ENCODE results near the gene CLDN11. TPM values are rescaled to one million over a fixed set of nuclear protein-coding genes. Genes with fewer than 3 reads are reported as not detected.

The CLDN11 gene
- total RNA-seq, 5 donors from 2014 or later (not counting 1 experiment from before 2014, with no cell fraction given) = 0.51 to 0.76 (median 0.70) TPM; not detected in 2

DNA sequence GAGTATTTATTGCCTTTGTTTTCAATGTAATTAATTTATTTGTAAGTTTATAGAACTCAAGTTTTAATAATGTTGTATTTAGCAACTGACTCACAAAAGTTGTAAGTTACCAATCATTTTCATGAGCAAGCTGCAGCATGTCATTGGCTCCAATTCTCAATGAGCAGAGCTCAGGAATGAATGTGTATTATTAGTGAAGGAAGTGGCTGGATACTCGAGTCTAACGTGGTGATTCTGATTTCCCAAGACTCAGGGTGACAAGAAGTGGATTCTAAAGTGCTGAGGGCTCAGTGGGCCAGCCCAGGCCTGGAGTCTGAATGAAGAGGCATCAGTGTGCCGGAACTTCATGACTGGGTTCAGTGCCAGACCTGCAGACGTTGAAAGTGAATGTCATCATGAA is 39.6 kb downstream of the CLDN11 start:
- Mint-ChIP-seq H3K27ac (no peak overlapping the region), H3K4me1 (no peaks in the 10 kb centered on the region), H3K9me3 (no peaks in the 10 kb centered on the region), H3K27me3 (peaks cover 18 to 19% of the 10 kb centered on the region in 2 donors), H3K4me3 (no peak overlapping the region), H3K36me3 (no peaks in the 10 kb centered on the region)
- ChIA-PET POLR2A (no interaction called here), CTCF (interaction anchor here in 1 of 2 donors (0.6 kb wide), 1 partner anchor 111 kb away, joined by 7 read pairs; no protein-coding TSS in a partner anchor)
- Histone ChIP-seq H3K4me1 (ENCODE audit: control insufficient read depth in 1 of 2, extremely low read depth in 1 of 2, insufficient read depth in 2 of 2, low read length in 2 of 2) (no peaks in the 10 kb centered on the region), H3K9me3 (no peaks in the 10 kb centered on the region), H3K36me3 (ENCODE audit: control insufficient read depth in 2 of 2, extremely low read depth in 1 of 2, insufficient read depth in 1 of 2, low read length in 1 of 2) (no peaks in the 10 kb centered on the region), H3K4me3 (ENCODE audit: control insufficient read depth in 1 of 2, extremely low read depth in 1 of 2, low read length in 1 of 2) (no peak overlapping the region), H3K27me3 (replicated peaks in 1 of 2; ENCODE audit: control insufficient read depth in 2 of 2, extremely low read depth in 1 of 2, insufficient read depth in 2 of 2, low read length in 1 of 2) (peaks cover 4 to 11% of the 10 kb centered on the region in 2 experiments), H3K27ac (ENCODE audit: low read length) (no peak overlapping the region)
- ATAC-seq (replicated peaks in 1 of 4) (no peak), DNase-seq (no peak)
- 60% methylated on average over 4 of the region's 4 CpGs for WGBS (ENCODE audit: insufficient coverage)

GRCh38 chr3:170463011-170463410 is 44.3 kb downstream of the CLDN11 start:
- no peak for ATAC-seq (replicated peaks in 1 of 4)
- Histone ChIP-seq H3K4me1 (ENCODE audit: control insufficient read depth in 1 of 2, extremely low read depth in 1 of 2, insufficient read depth in 2 of 2, low read length in 2 of 2) (no peaks in the 10 kb centered on the region), H3K36me3 (ENCODE audit: control insufficient read depth in 2 of 2, extremely low read depth in 1 of 2, insufficient read depth in 1 of 2, low read length in 1 of 2) (no peaks in the 10 kb centered on the region), H3K4me3 (ENCODE audit: control insufficient read depth in 1 of 2, extremely low read depth in 1 of 2, low read length in 1 of 2) (no peak overlapping the region), H3K9me3 (no peaks in the 10 kb centered on the region), H3K27me3 (replicated peaks in 1 of 2; ENCODE audit: control insufficient read depth in 2 of 2, extremely low read depth in 1 of 2, insufficient read depth in 2 of 2, low read length in 1 of 2) (peaks cover 7 to 11% of the 10 kb centered on the region in 2 experiments), H3K27ac (ENCODE audit: low read length) (no peak overlapping the region)
- 78% methylated on average over 1 of the region's 4 CpGs for WGBS (ENCODE audit: insufficient coverage)
- POLR2A ChIA-PET = no interaction called here
- CTCF ChIA-PET = no interaction called here
- H3K36me3 Mint-ChIP-seq = no peaks in the 10 kb centered on the region
- H3K27me3 Mint-ChIP-seq = peaks cover 19 to 22% of the 10 kb centered on the region in 2 donors
- no peak for DNase-seq
- no peak overlapping the region for H3K4me3 Mint-ChIP-seq
- H3K4me1 Mint-ChIP-seq = no peaks in the 10 kb centered on the region
- no peak overlapping the region for H3K27ac Mint-ChIP-seq
- H3K9me3 Mint-ChIP-seq = no peaks in the 10 kb centered on the region

GRCh38 chr3:170465955-170466354 is 47.3 kb downstream of the CLDN11 start:
- no CpG with 5 or more reads among the region's 3 CpGs for WGBS (ENCODE audit: insufficient coverage)
- Mint-ChIP-seq H3K9me3 (no peaks in the 10 kb centered on the region), H3K27me3 (peaks cover 21 to 30% of the 10 kb centered on the region in 2 donors), H3K4me3 (no peak overlapping the region), H3K36me3 (no peaks in the 10 kb centered on the region), H3K27ac (no peak overlapping the region), H3K4me1 (no peaks in the 10 kb centered on the region)
- DNase-seq = no peak
- Histone ChIP-seq H3K4me1 (ENCODE audit: control insufficient read depth in 1 of 2, extremely low read depth in 1 of 2, insufficient read depth in 2 of 2, low read length in 2 of 2) (no peaks in the 10 kb centered on the region), H3K36me3 (ENCODE audit: control insufficient read depth in 2 of 2, extremely low read depth in 1 of 2, insufficient read depth in 1 of 2, low read length in 1 of 2) (no peaks in the 10 kb centered on the region), H3K9me3 (no peaks in the 10 kb centered on the region), H3K27ac (ENCODE audit: low read length) (no peak overlapping the region), H3K27me3 (replicated peaks in 1 of 2; ENCODE audit: control insufficient read depth in 2 of 2, extremely low read depth in 1 of 2, insufficient read depth in 2 of 2, low read length in 1 of 2) (peaks cover 7 to 14% of the 10 kb centered on the region in 2 experiments), H3K4me3 (ENCODE audit: control insufficient read depth in 1 of 2, extremely low read depth in 1 of 2, low read length in 1 of 2) (no peak overlapping the region)
- CTCF ChIA-PET = no interaction called here
- no peak for ATAC-seq (replicated peaks in 1 of 4)
- POLR2A ChIA-PET = no interaction called here

DNA sequence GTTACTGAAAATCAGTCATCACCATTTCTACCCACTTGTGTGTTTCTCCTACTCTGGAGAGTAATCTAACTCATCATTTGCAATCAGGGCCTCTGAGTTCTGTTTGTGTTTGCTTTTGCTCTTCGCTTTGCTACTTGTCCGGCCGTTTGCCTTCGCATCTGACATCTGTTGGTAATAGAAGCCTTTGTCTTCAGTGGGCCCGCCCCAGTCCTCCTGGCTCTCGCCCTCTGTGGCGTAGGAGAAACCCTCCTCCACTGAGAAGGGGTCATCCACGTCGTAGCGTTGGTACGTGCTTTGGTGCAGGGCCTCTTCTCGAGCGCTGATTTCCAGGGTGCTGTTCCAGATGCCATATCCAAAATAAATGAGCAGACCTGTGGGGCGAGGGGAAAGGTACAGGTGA is 48.3 kb downstream of the CLDN11 start:
- H3K27me3 ChIP-seq (replicated peaks in 1 of 2; ENCODE audit: control insufficient read depth in 2 of 2, extremely low read depth in 1 of 2, insufficient read depth in 2 of 2, low read length in 1 of 2) = peaks cover 7% of the 10 kb centered on the region in 2 experiments
- no peak overlapping the region for H3K27ac ChIP-seq (ENCODE audit: low read length)
- CTCF ChIA-PET = interaction anchor here in 1 of 2 donors (0.6 kb wide), 1 partner anchor 1026 kb away, joined by 3 read pairs; no protein-coding TSS in a partner anchor
- 64% methylated on average over 10 of the region's 14 CpGs for WGBS (ENCODE audit: insufficient coverage)
- H3K36me3 ChIP-seq (ENCODE audit: control insufficient read depth in 2 of 2, extremely low read depth in 1 of 2, insufficient read depth in 1 of 2, low read length in 1 of 2) = no peaks in the 10 kb centered on the region
- no peaks in the 10 kb centered on the region for H3K9me3 Mint-ChIP-seq
- no peaks in the 10 kb centered on the region for H3K9me3 ChIP-seq
- no peak overlapping the region for H3K4me3 ChIP-seq (ENCODE audit: control insufficient read depth in 1 of 2, extremely low read depth in 1 of 2, low read length in 1 of 2)
- H3K4me1 Mint-ChIP-seq = no peaks in the 10 kb centered on the region
- ATAC-seq (replicated peaks in 1 of 4) (no peak), DNase-seq (no peak)
- no peaks in the 10 kb centered on the region for H3K4me1 ChIP-seq (ENCODE audit: control insufficient read depth in 1 of 2, extremely low read depth in 1 of 2, insufficient read depth in 2 of 2, low read length in 2 of 2)
- POLR2A ChIA-PET = no interaction called here
- no peaks in the 10 kb centered on the region for H3K36me3 Mint-ChIP-seq
- peaks cover 25 to 31% of the 10 kb centered on the region in 2 donors for H3K27me3 Mint-ChIP-seq
- H3K27ac Mint-ChIP-seq = no peak overlapping the region
- H3K4me3 Mint-ChIP-seq = no peak overlapping the region

- Mint-ChIP-seq H3K9me3 (no peaks in the 10 kb centered on the region), H3K4me1 (no peaks in the 10 kb centered on the region), H3K27ac (no peak overlapping the region), H3K27me3 (peaks cover 23 to 29% of the 10 kb centered on the region in 2 donors), H3K36me3 (no peaks in the 10 kb centered on the region), H3K4me3 (no peak overlapping the region)
- Histone ChIP-seq H3K36me3 (ENCODE audit: control insufficient read depth in 2 of 2, extremely low read depth in 1 of 2, insufficient read depth in 1 of 2, low read length in 1 of 2) (no peaks in the 10 kb centered on the region), H3K4me1 (ENCODE audit: control insufficient read depth in 1 of 2, extremely low read depth in 1 of 2, insufficient read depth in 2 of 2, low read length in 2 of 2) (no peaks in the 10 kb centered on the region), H3K9me3 (no peaks in the 10 kb centered on the region), H3K27me3 (replicated peaks in 1 of 2; ENCODE audit: control insufficient read depth in 2 of 2, extremely low read depth in 1 of 2, insufficient read depth in 2 of 2, low read length in 1 of 2) (peaks cover 6 to 7% of the 10 kb centered on the region in 2 experiments), H3K4me3 (ENCODE audit: control insufficient read depth in 1 of 2, extremely low read depth in 1 of 2, low read length in 1 of 2) (no peak overlapping the region), H3K27ac (ENCODE audit: low read length) (no peak overlapping the region)
- ATAC-seq (replicated peaks in 1 of 4) = no peak
- ChIA-PET POLR2A (no interaction called here), CTCF (no interaction called here)
- DNase-seq = no peak
- 71% methylated on average over 2 of the region's 7 CpGs for WGBS (ENCODE audit: insufficient coverage)
Observed at GRCh38 chr3:170467571-170468147, 49.0 kb downstream of the CLDN11 start.

DNA sequence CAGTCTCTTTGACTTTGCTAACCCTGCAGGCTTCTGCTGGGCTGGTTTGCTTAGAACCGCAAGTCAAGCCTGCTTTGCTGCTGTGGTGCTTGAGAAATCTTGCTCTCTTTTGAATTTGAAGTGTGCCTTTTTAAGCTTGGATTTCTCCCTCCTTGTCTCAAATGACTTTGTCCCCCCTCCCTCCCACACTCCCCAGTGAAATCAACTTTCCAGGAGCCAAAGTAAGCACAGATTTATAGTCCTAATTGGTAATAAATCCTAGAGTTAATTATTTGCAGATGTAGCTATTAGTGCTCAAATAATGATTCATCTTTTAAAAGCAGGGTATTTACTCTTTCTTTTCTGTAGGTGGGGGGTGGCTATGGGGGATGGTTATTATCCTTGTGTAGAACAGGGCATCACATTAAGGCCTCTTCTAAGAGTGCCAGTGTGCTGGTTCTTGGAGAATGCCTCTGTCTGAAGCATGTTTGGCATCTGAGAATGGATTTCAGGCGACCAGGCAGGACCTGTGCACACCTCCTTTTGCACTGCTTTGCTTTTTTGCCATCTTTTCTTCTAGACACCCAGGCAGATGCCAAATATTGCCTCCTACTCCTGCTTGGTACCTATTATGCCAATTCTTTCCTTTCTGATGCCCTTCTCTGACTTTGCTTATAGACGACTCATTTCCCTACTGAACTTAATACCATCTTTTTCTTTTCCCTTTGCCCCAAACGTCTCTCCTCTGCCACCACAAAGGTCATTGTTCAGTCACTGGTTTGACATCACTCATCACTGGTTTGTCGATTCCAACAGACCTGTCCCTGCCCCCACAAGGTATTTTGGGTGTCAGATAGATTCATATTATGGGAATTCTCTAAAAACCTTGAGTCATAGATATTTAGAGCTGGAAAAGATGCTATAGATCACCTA is 50.7 kb downstream of the CLDN11 start:
- CTCF ChIA-PET = no interaction called here
- H3K27ac Mint-ChIP-seq = no peak overlapping the region

More for the DNA sequence above, 50.7 kb downstream of the CLDN11 start:
- Histone ChIP-seq H3K27me3 (replicated peaks in 1 of 2; ENCODE audit: control insufficient read depth in 2 of 2, extremely low read depth in 1 of 2, insufficient read depth in 2 of 2, low read length in 1 of 2) (peaks cover 2 to 9% of the 10 kb centered on the region in 2 experiments), H3K36me3 (ENCODE audit: control insufficient read depth in 2 of 2, extremely low read depth in 1 of 2, insufficient read depth in 1 of 2, low read length in 1 of 2) (no peaks in the 10 kb centered on the region), H3K27ac (ENCODE audit: low read length) (no peak overlapping the region), H3K4me3 (ENCODE audit: control insufficient read depth in 1 of 2, extremely low read depth in 1 of 2, low read length in 1 of 2) (no peak overlapping the region), H3K9me3 (no peaks in the 10 kb centered on the region), H3K4me1 (ENCODE audit: control insufficient read depth in 1 of 2, extremely low read depth in 1 of 2, insufficient read depth in 2 of 2, low read length in 2 of 2) (no peaks in the 10 kb centered on the region)
- Mint-ChIP-seq H3K36me3 (no peaks in the 10 kb centered on the region), H3K9me3 (no peaks in the 10 kb centered on the region), H3K4me1 (no peaks in the 10 kb centered on the region), H3K27me3 (peaks cover 22 to 26% of the 10 kb centered on the region in 2 donors), H3K4me3 (no peak overlapping the region)
- DNase-seq = no peak
- POLR2A ChIA-PET = interaction anchor here in 1 of 2 donors (0.6 kb wide), 1 partner anchor 1275 kb away, joined by 8 read pairs; no protein-coding TSS in a partner anchor
- ATAC-seq (replicated peaks in 1 of 4) = no peak
- WGBS (ENCODE audit: insufficient coverage) = 18% methylated on average over 2 of the region's 5 CpGs
